Uterus (tissue), 2 donors: ENCODE data around the gene ACAP1.

ENCODE experiments used
- POLR2A ChIP-seq, 2 donors: fragments of 450-650 bp; IDR thresholded peaks; one replicate each; pipeline ENCODE4 v1.6.1; 2016; ENCODE audit warnings: antibody characterized with exemption in 2 of 2, mild to moderate bottlenecking in 1 of 2, moderate library complexity in 1 of 2
- TF ChIP-seq, protein P1 (sequence below), 4 experiments: fragments of 200-600 bp in 2 of 4; fragments of 450-650 bp in 2 of 4; sonication (generic) in 2 of 4; IDR thresholded peaks; one replicate each; pipeline ENCODE4 v1.5.1; 2016 to 2019; ENCODE audit warnings: antibody characterized with exemption in 4 of 4, mild to moderate bottlenecking in 2 of 4, moderate library complexity in 1 of 4

DNA sequence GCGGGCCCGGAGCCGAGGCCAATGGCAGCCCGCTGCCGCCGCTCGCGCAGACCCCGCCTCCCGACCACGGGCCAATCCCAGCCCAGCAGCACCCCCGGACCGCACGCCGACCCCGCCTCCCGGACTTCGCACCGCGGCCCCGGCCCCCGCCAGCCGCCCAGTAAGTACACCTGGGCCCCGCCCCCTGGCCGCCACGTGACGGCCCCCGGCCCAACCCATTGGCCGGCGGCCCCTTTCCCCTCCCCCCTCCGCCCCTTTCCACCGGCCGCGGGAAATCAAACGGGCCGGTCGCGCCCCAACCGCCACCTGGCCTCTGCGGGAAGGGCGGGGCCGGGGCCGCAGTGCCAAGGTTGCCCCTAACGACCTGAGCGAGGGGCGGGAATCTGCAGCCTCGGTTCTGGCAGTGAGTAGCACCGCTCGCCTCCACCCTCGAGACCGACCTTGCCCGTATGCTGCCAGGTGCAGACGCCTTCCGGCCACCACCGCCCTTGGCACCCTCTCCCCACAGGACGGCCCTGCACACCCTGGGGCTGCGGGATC lies 41.6 kb upstream of the ACAP1 start, which contains the start of gene YBX2:
- TF ChIP-seq, protein P1, sequence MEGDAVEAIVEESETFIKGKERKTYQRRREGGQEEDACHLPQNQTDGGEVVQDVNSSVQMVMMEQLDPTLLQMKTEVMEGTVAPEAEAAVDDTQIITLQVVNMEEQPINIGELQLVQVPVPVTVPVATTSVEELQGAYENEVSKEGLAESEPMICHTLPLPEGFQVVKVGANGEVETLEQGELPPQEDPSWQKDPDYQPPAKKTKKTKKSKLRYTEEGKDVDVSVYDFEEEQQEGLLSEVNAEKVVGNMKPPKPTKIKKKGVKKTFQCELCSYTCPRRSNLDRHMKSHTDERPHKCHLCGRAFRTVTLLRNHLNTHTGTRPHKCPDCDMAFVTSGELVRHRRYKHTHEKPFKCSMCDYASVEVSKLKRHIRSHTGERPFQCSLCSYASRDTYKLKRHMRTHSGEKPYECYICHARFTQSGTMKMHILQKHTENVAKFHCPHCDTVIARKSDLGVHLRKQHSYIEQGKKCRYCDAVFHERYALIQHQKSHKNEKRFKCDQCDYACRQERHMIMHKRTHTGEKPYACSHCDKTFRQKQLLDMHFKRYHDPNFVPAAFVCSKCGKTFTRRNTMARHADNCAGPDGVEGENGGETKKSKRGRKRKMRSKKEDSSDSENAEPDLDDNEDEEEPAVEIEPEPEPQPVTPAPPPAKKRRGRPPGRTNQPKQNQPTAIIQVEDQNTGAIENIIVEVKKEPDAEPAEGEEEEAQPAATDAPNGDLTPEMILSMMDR (IDR thresholded peaks at IDR 0.05), result no peak
- TF ChIP-seq POLR2A (IDR thresholded peaks at IDR 0.05), result no peak
